ENCODE results near the gene ARHGEF7.

- TF ChIP-seq, protein P1, sequence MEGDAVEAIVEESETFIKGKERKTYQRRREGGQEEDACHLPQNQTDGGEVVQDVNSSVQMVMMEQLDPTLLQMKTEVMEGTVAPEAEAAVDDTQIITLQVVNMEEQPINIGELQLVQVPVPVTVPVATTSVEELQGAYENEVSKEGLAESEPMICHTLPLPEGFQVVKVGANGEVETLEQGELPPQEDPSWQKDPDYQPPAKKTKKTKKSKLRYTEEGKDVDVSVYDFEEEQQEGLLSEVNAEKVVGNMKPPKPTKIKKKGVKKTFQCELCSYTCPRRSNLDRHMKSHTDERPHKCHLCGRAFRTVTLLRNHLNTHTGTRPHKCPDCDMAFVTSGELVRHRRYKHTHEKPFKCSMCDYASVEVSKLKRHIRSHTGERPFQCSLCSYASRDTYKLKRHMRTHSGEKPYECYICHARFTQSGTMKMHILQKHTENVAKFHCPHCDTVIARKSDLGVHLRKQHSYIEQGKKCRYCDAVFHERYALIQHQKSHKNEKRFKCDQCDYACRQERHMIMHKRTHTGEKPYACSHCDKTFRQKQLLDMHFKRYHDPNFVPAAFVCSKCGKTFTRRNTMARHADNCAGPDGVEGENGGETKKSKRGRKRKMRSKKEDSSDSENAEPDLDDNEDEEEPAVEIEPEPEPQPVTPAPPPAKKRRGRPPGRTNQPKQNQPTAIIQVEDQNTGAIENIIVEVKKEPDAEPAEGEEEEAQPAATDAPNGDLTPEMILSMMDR (conservative IDR thresholded peaks at IDR 0.05), result no peak
- TF ChIP-seq ZFX (IDR thresholded peaks at IDR 0.05), result no peak
Measured at GRCh38 chr13:111267784-111268183, 152.7 kb downstream of the ARHGEF7 start.

Measured in C4-2B (cell line).